GM12891 (cell line): ENCODE data around the gene TIGD3.

Source experiments
- POLR2A ChIP-seq: IDR thresholded peaks from 2 replicates; pipeline ENCODE4 v1.6.1; 2011; ENCODE audit warnings: low read depth, low read length, control low read depth
- POLR2AphosphoS5 ChIP-seq: IDR thresholded peaks from 2 replicates; pipeline ENCODE4 v1.6.1; 2011; ENCODE audit warnings: low read depth, low read length, control low read depth
- SPI1 ChIP-seq: IDR thresholded peaks from 2 replicates; pipeline ENCODE4 v1.6.1; 2011; ENCODE audit warnings: low read depth, low read length, control low read depth

GRCh38 chr11:65315866-65316226 is 38.7 kb upstream of the TIGD3 start:
- TF ChIP-seq POLR2AphosphoS5 (no peak), POLR2A (no peak), SPI1 (no peak)
